Tibial nerve (tissue), 4 donors: ENCODE data around the gene PRKCG. TPM values are rescaled to one million over a fixed set of nuclear protein-coding genes. Genes with fewer than 3 reads are reported as not detected.

Source experiments
- DNase-seq, 2 donors: peaks; one replicate each; pipeline ENCODE4 v3.0.0-alpha.2; 2019; ENCODE audit warnings: low spot score in 2 of 2
- H3K27ac ChIP-seq, 4 donors: fragments of 200-600 bp; sonication (generic) in 3 of 4; one replicate each; pipeline ENCODE4 v1.5.1; 2017 to 2019; ENCODE audit warnings: mild to moderate bottlenecking in 1 of 4
- H3K27me3 ChIP-seq, 2 donors: fragments of 200-600 bp; sonication (generic) in 1 of 2; one replicate each; pipeline versions ENCODE4 v1.5.1 to v1.6.0; 2017 to 2019
- H3K36me3 ChIP-seq, 3 donors: fragments of 200-600 bp; sonication (generic); one replicate each; pipeline ENCODE4 v1.5.1; 2018 to 2019
- H3K4me1 ChIP-seq, 4 donors: fragments of 200-600 bp; sonication (generic) in 3 of 4; one replicate each; pipeline ENCODE4 v1.5.1; 2017 to 2019
- H3K4me3 ChIP-seq, 4 donors: fragments of 200-600 bp; sonication (generic) in 3 of 4; one replicate each; pipeline ENCODE4 v1.5.1; 2017 to 2019; ENCODE audit warnings: mild to moderate bottlenecking in 1 of 4, moderate library complexity in 1 of 4
- H3K9me3 ChIP-seq, 4 donors: fragments of 200-600 bp; sonication (generic) in 3 of 4; one replicate each; pipeline ENCODE4 v1.5.1; 2017 to 2019
- EP300 ChIP-seq, 2 donors: sonication (generic); formaldehyde crosslinking; IDR thresholded peaks; one replicate each; pipeline ENCODE4 v1.6.1; 2017; ENCODE audit warnings: antibody characterized with exemption in 2 of 2, mild to moderate bottlenecking in 1 of 2
- POLR2A ChIP-seq, 2 donors: fragments of 450-650 bp; IDR thresholded peaks; one replicate each; pipeline ENCODE4 v1.6.1; 2017; ENCODE audit warnings: antibody characterized with exemption in 2 of 2, mild to moderate bottlenecking in 2 of 2, moderate library complexity in 2 of 2
- WGBS, 2 donors: methylation state at CpG; one replicate each; pipeline ENCODE4 v1.1.5; 2018; 5-methylcytosine and 5-hydroxymethylcytosine counted together
- total RNA-seq, 4 donors: library from RNA; depleted of rRNA; stranded (reverse); fragments of >200 nt; gene quantifications; one replicate each; pipeline ENCODE4 v1.1.0, GENCODE V29; 2016
- TF ChIP-seq, protein P1 (sequence below), 5 experiments: fragments of 200-600 bp in 3 of 5; fragments of 450-650 bp in 2 of 5; sonication (generic) in 3 of 5; IDR thresholded peaks; one replicate each; pipeline ENCODE4 v1.5.1; 2016 to 2019; ENCODE audit warnings: antibody characterized with exemption in 5 of 5, mild to moderate bottlenecking in 3 of 5, moderate library complexity in 2 of 5

PRKCG gene
- total RNA-seq, 4 donors from 2014 or later: not detected

- H3K36me3 ChIP-seq: no peaks in the 10 kb centered on the region
- no peaks in the 10 kb centered on the region for H3K9me3 ChIP-seq
- TF ChIP-seq EP300 (IDR thresholded peaks at IDR 0.05): no peak
- TF ChIP-seq, protein P1, sequence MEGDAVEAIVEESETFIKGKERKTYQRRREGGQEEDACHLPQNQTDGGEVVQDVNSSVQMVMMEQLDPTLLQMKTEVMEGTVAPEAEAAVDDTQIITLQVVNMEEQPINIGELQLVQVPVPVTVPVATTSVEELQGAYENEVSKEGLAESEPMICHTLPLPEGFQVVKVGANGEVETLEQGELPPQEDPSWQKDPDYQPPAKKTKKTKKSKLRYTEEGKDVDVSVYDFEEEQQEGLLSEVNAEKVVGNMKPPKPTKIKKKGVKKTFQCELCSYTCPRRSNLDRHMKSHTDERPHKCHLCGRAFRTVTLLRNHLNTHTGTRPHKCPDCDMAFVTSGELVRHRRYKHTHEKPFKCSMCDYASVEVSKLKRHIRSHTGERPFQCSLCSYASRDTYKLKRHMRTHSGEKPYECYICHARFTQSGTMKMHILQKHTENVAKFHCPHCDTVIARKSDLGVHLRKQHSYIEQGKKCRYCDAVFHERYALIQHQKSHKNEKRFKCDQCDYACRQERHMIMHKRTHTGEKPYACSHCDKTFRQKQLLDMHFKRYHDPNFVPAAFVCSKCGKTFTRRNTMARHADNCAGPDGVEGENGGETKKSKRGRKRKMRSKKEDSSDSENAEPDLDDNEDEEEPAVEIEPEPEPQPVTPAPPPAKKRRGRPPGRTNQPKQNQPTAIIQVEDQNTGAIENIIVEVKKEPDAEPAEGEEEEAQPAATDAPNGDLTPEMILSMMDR (IDR thresholded peaks at IDR 0.05): no peak
- no peak for TF ChIP-seq POLR2A (IDR thresholded peaks at IDR 0.05)
- H3K27ac ChIP-seq: no peak within 1 kb of the TSS
- no peak within 1 kb of the TSS for H3K4me3 ChIP-seq
- H3K4me1 ChIP-seq: peaks cover 0 to 34% (median 4%) of the 10 kb centered on the region in 4 donors
- H3K27me3 ChIP-seq: peaks cover 0 to 87% of the 10 kb centered on the region in 2 donors
- 2 to 3% methylated on average over 11 to 23 of the region's 28 CpGs for WGBS, 2 donors
- DNase-seq: no peak
Observed at GRCh38 chr19:53908935-53909415, 27.0 kb downstream of the PRKCG start, which contains the start of gene CACNG7. TSS of gene CACNG7 (plus strand) at chr19:53909278. CDS start at chr19:53912832, 3,554 bp downstream.

DNA sequence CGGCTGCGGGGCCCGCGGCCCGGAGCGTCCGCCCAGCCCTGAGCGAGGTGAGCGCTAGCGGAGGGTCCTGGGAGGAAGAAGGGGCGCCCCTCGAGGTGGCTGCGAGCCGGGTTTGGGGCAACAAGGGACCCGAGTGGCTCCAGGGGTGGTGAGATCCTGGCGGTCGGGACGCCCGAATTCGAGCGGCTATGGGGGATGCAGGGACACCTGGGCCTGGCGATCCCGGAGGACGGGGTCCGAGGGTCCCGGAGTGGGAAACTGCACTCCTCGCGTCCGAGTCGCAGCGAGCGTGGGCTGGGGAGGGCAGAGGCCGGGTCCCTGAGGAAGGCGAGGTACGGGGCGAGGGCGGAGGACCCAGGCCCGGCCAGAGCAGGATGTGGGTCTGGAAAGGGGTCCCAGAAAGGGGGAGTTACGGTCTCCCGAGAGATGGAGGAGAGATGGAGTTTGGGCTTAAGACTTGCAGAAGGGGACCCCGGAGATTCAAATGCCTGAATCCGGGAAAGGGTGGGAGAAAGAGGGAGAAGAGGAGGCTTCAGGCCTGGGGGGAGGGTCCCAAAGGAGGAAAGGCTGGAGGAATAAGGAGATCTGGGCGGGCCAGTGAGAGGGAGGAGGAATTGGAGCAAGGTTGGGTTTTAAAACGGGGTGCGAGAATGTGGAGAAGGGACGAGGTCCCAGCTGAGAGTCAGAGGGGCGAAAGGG lies 27.6 kb downstream of the PRKCG start:
- peaks cover 0 to 84% of the 10 kb centered on the region in 2 donors for H3K27me3 ChIP-seq
- H3K4me3 ChIP-seq: no peak overlapping the region
- no peaks in the 10 kb centered on the region for H3K36me3 ChIP-seq
- no peak overlapping the region for H3K27ac ChIP-seq
- DNase-seq: no peak
- 1 to 2% methylated on average over 34 to 36 of the region's 47 CpGs for WGBS, 2 donors
- H3K9me3 ChIP-seq: peaks cover 0 to 3% (median 0%) of the 10 kb centered on the region in 4 donors
- H3K4me1 ChIP-seq: peaks cover 0 to 34% (median 4%) of the 10 kb centered on the region in 4 donors
- TF ChIP-seq POLR2A (IDR thresholded peaks at IDR 0.05) (no peak), EP300 (IDR thresholded peaks at IDR 0.05) (no peak)
- TF ChIP-seq, protein P1 (IDR thresholded peaks at IDR 0.05): no peak

GRCh38 chr19:53910170-53910518 lies 28.1 kb downstream of the PRKCG start:
- TF ChIP-seq, protein P1 (IDR thresholded peaks at IDR 0.05): no peak
- no peak for TF ChIP-seq EP300 (IDR thresholded peaks at IDR 0.05)
- no peak for TF ChIP-seq POLR2A (IDR thresholded peaks at IDR 0.05)
- no peak for DNase-seq
- Histone ChIP-seq H3K4me3 (no peak overlapping the region), H3K27me3 (peaks cover 0 to 80% of the 10 kb centered on the region in 2 donors), H3K9me3 (peaks cover 0 to 3% (median 0%) of the 10 kb centered on the region in 4 donors), H3K36me3 (no peaks in the 10 kb centered on the region), H3K4me1 (peaks cover 0 to 34% (median 4%) of the 10 kb centered on the region in 4 donors), H3K27ac (no peak overlapping the region)
- WGBS, 2 donors: 2 to 3% methylated on average over 13 of the region's 13 CpGs

DNA sequence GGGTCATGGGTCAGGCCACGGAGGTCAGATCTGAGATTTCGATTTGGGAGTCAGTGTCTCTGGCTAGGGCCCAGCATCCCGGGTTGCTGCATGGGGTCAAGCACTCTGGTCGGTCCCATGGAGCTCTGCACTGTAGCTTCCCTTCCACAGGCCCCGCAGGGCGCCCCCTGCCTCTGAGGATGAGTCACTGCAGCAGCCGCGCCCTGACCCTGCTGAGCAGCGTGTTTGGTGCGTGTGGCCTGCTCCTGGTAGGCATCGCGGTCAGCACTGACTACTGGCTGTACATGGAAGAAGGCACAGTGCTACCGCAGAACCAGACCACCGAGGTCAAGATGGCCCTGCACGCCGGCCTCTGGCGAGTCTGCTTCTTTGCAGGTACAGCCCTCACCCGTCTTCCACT lies 30.7 kb downstream of the PRKCG start:
- no peak overlapping the region for H3K4me3 ChIP-seq
- WGBS, 2 donors: 66 to 74% methylated on average over 18 of the region's 18 CpGs
- no peak for DNase-seq
- peaks cover 0 to 60% of the 10 kb centered on the region in 2 donors for H3K27me3 ChIP-seq
- TF ChIP-seq EP300 (IDR thresholded peaks at IDR 0.05) (no peak), POLR2A (IDR thresholded peaks at IDR 0.05) (no peak)
- TF ChIP-seq, protein P1 (IDR thresholded peaks at IDR 0.05): no peak
- H3K4me1 ChIP-seq: peaks cover 0 to 21% (median 4%) of the 10 kb centered on the region in 4 donors
- H3K9me3 ChIP-seq: peaks cover 0 to 3% (median 0%) of the 10 kb centered on the region in 4 donors
- no peak overlapping the region for H3K27ac ChIP-seq
- no peaks in the 10 kb centered on the region for H3K36me3 ChIP-seq

- 57 to 62% methylated on average over 8 of the region's 8 CpGs for WGBS, 2 donors
- DNase-seq: no peak
- Histone ChIP-seq H3K27ac (no peak overlapping the region), H3K27me3 (peaks cover 0 to 38% of the 10 kb centered on the region in 2 donors), H3K4me3 (no peak overlapping the region), H3K9me3 (peaks cover 0 to 3% (median 0%) of the 10 kb centered on the region in 4 donors), H3K4me1 (no peaks in the 10 kb centered on the region), H3K36me3 (no peaks in the 10 kb centered on the region)
- TF ChIP-seq, protein P1 (IDR thresholded peaks at IDR 0.05): no peak
- no peak for TF ChIP-seq POLR2A (IDR thresholded peaks at IDR 0.05)
- no peak for TF ChIP-seq EP300 (IDR thresholded peaks at IDR 0.05)
Observed at GRCh38 chr19:53915000-53915399, 33.0 kb downstream of the PRKCG start.
